Ammon's horn (tissue), 1 donor: ENCODE data around the gene ABLIM3.

Experiments
- DNase-seq: peaks from one replicate; pipeline ENCODE4 v3.0.0-alpha.2; 2016; ENCODE audit warnings: low spot score

The ABLIM3 gene

DNA sequence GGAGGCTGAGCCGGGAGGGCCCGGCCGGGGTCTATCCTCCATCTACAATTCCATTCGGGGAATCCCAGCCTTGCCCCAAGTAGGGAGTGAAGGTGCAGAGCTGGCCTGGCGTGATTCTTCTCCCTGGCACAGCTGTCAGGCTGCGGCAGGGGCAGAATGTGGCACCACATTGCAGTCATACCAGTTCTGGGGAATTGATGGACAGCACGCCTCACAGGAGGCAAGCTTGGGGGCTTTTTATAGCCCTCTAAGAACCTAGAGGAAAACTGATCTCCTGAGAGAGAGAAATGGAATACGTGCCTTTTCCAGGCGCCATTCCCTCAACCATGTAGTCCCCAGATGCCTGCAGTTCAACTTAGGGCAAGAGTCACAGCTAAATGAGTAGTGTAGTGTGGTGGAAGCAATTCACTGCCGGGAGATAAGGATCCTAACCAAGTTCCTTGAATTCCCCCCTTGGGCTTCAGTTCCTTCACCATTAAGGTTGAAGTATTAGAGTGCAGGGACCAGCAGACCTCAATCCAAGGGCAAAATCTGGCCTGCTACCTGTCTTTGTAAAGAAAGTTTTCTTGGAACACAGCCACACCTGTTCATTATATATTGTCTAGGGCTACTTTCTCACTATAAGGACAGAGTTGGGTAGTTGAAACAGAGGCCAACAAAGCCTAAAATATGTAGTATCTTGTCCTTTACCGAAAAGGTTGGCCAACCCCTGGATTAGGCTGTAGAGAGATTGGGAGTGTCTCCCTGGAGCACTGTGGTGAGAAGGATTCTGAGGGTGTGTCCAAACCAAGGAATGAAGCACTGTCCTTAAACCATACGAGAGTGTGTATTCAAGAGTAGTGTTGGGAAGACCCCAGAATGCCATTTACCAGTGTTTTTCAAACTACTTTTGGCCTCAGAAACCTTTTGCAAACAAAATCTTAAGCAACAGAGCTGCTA lies 141.0 kb downstream of the ABLIM3 start:
- no peak for DNase-seq

DNA sequence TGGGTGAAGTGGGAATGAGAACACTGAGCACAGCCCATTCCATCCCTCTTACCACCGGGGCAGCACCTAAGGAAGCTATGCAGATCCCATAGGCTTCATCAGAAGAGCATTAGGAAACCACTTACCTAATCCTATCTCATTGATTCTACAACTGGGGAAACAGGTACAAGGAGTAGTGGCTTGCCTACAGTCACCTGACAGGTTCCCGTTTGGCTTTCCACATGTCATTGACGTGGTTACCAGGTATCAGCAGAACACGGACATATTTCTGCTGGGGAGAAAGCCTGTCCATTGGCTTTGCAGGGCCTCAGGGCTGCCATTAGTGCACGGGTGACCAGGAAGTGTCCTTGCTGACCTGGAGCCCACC lies 141.7 kb downstream of the ABLIM3 start:
- no peak for DNase-seq

DNA sequence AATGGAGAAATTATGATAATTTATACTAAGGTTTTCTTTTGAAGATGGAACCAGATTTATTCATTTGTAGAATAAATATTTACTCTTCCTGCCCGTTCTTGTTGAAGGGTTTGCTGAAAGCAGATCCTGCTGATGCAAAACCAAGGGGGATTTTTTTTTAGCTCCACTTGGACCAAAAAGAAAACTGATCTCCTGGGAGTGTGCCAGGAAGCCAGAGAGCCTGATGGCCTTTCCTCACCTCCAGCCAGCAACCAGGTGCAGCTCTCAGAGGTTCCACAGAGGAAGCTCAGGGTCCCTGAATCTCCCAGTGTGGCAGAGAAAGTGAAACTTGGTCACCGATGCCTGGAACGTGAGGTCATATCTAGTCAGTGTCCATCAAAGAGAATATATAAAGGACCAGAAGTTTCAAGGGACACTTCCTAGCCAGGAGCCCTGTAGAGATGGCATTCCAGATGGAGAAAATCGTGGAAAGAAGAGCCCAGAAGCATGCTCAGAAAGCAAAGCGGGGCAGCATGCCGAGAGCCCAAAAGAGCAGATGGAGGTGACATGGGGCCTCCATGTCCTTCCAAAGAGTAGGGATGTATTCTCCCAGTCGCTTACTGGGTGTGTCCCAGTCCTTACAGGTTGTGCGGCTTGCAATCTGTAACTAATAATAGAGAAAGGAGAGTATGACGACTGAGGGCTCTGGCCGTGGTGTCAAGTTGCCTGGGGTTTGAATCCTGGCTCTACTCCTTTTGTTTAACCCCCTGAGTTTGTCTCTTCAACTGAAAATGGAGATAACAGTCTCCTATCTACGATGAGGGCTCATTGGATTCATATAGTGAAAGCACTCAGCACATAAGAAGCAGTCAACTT lies 142.6 kb downstream of the ABLIM3 start:
- DNase-seq, result no peak

DNA sequence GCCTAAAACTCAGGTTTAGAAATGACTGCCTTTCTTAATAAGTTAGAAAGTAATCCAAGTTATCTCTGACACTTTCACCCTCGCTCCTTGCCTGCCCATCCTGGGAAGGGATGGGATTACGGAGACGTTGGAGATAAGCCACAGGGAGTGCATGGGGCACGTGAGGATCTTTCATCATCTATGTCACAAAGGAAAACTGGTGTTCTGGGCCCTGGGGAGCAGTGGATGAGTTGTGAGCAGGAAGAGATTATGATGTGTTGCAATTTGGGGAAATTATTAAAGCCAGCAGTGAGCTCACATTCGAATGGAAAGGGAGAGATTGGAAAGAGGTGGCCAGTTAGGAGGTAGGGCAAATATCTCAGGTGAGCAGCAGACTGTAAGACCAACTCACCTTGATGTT lies 143.2 kb downstream of the ABLIM3 start:
- DNase-seq, result no peak

DNA sequence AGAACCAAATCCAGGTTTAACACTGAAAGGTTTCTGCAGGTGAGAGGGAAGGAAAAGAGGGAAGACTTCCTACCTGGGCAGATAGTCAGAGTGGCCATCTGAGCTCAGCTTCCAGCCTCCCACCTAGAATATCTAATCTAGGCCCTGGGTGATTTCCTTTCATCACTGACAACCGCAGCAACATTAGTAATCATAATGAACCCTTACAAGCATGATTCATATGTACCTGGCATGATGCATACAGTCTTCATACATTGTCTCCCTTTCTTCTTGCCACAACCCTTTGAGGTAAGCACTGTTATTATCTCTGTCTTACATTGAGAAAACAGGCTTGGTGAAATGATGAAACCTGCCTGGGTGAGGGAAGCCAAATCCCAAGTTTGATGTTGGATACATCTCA lies 143.9 kb downstream of the ABLIM3 start:
- no peak for DNase-seq

DNA sequence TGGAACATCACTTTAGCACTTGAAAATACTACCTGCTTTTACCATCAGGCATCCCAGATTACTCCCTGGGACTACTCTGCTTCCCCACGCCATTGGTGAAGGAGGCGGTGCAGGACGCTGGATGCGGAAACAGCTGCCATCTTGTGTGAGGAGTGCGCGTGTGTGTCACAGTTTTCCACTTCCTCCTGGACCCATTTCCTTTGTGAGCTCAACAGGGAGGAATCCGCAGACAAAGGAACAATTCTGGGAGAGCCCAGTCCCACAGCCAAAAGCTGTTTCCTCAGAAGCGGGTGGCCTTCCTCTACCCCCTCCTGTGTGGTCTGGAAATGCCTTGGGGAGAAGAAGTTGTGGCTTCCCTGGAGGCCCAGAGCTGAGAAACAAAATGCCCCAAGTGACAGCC lies 147.1 kb downstream of the ABLIM3 start:
- no peak for DNase-seq

DNA sequence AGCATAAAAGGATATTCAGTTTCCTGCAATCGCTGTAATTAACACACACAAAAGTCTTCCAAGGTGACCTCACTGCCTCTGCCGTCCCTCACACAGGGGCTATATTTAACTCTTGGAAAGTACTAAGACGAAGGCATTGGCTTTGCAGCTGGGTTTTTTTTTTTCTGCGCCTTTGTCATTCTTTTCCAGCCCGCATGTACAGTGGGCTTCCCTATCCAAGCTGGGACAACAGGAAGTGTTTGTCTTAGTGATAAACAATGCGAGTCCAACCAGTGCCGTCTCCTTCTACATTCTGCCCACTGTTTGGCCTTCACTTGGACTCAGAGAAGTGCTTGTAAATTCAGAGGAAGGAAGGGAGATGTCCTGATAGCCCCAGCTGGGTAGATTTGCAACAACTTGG lies 148.0 kb downstream of the ABLIM3 start:
- DNase-seq, result no peak

DNA sequence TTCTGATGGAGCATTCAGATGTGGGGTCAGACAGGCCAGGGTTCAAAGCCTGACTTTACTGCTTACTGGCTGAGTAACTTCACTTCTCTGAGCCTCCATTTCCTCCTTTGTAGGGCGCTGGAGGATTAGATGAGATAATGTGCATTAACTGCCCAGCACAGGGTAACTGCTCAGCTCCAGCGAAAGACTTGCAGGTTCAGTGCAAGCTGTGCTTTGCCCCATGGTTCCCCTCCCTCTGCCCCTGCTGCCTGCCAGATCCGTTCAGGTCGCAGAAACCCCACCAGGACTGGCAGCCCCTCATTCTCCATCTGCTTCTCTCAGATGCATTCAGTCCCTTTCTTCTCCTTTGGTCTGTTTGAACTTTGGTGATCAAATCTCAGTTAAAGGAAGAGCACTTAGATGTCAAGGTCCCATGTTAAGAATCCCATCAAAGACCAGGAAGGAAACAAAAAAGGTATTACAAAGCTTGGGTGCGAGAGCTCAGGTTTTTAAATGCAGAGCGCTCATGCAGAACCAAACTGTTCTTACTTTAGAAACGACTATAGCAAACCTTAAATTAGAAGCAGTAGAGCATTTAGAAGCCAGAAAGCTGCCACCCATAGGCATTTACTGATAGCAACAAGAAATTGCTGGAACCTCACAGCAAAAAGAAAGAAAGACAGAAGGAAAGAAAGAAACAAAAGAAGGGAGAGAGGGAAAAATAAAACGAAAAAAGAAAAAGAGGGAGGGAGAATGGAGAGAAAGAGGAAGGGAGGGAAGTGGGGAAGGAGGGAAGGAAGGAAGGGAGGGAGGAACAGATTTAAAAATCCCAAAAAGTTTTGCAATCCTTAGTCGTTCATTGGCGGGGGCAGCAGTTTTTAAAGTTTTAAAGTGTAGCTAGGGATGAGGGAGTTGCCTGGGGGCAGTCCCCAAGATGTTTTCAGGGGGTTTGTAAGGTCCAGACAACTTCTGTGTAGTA lies 153.9 kb downstream of the ABLIM3 start:
- DNase-seq, result no peak

DNA sequence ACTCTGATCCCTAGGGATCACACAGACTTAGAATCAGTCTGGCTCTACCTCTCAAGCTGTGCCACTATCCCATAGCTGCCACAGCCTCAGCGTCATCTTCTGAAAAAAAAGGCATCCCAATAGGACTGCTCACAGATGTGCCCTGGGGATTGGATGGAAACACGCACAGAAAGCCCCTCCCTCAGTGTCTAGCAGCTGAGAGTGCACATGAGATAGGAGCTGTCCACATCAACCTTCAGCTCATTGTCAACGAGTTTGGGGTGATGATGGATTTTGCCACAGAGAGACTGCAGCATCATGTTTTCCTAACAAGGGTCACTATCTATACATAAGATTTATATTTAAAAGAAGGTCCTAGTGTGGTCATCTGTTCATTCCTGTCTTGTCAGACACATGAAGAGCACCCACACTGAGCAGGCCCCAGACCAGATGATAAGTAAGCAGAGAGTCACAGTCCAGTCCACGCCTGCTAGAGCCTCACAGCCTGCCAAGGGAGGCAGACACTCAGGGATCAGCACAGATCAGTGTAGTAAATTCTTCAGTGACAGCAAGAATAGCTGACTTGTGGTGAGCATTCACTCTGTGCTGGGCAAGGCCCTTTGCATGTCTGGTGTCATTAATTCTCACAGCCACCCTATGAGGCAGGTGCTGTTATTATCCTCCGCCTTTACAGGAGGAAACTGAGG lies 156.2 kb downstream of the ABLIM3 start:
- DNase-seq, result no peak

DNA sequence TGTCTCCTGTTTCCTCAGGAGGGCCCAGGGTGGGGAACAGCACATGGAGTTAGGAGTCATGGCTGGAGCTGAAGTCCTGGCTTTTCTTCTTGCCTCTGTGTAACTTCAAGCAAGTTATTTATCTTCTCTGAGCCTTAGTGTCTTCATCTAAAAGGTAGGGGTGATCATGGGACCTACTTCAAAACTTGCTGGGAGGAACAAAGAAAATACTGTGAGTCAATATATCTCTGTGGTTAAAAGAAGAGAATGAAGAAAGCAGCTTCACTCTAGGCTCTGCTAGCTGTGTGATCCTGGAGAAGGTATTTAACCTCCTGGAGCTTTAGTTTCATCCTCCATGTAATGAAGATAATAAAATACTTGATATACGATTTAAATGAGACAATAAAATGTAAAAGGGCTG lies 156.9 kb downstream of the ABLIM3 start:
- no peak for DNase-seq

DNA sequence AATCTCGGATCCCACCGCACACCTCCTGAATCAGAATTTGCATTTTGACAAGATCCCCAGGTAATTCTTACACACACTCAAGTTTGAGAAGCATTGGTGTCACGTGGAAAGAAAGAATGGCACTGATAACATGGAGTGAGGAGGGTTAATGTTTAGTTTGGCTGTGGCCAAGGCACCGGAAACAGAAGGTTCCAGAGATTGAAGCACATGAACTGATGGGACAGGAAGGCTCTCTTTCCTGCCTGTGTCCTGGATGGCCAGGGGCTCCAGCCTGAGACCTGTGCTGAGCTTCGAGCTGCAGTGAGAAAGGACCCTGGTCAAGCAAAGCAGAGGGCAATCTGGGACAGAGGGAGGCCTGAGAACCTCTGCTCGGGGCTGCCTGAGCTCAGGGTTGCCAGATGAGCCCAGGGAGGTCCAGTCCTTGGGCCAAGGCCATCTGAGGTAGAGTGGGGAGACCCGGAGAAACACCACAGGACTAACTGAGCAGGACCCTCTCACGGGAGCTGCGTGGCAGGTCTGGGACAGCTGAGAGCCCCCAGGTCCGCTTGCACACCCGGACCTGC lies 157.6 kb downstream of the ABLIM3 start:
- DNase-seq, result no peak

DNA sequence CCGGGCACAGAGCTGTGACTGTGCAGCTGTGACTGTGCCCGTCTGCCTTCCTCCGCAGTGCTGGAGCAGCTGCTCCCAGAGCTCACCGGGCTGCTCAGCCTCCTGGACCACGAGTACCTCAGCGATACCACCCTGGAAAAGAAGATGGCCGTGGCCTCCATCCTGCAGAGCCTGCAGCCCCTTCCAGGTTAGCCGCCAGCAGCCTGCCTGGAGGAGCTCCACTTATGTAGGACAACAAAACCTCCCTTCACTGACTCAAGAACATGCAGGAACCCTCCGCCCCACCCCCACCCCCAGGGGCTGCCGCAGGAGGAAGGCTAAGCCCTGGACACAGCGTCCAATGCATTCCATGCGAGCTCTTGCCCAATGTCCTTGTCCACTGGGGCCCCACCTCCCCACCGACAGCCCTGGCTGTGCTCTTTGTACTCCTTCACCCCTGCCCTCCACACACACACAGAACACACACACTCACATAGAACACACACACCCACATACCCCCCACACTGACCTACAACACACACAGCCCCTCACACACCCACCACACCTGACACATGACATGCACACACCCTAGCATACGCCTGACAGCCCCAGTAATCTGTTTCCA lies 158.3 kb downstream of the ABLIM3 start:
- no peak for DNase-seq

DNA sequence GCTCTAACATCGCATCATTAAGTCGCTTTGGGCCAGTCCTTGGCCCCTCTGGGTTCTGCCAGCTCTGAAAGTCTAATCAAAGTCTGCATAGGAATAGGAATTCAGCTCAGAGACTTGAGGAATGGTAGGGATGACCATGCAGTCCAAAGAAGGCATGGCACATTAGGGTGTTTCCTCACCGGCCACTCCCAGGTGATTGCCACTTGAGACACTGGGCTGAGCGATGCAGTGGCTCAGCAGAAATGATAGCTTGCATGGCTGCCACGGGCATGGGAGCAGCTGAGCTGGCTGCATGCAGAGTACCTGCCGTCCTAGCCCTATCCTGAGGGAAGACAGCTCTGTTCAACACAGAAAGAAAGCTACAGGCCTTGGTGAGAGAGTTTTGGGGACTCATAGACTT lies 159.1 kb downstream of the ABLIM3 start:
- DNase-seq, result no peak

DNA sequence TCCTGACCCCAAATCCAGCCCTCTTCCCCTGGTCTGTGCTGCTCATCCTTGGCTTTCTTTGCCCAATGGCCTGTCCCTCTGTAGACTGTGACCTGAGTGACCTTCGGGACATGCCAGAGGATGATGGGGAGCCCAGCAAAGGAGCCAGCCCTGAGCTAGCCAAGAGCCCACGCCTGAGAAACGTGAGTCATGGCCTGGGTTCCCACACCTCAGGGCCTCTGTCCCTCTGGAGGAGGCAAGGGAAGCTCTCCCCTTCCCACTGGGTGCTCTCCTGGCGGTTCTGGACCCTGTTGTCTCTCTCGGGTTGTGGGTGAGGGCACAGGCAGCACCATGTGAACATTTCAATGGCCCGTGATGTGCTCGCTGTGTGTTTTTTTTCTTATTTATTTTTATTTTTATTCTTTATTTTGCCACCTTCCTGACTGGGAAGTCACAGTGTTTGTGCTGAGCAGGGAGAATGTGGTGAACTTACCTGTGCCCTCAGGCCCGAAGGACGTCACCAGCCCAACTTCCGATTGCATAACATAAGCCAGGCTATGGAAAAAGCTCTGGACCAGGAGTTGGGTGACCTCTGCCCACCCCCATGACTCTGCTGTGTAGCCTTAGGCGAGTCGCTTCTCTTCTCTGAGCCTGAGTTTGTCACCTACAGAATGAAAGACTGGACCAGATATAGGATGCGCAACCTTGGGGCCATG lies 159.9 kb downstream of the ABLIM3 start:
- DNase-seq, result no peak

DNA sequence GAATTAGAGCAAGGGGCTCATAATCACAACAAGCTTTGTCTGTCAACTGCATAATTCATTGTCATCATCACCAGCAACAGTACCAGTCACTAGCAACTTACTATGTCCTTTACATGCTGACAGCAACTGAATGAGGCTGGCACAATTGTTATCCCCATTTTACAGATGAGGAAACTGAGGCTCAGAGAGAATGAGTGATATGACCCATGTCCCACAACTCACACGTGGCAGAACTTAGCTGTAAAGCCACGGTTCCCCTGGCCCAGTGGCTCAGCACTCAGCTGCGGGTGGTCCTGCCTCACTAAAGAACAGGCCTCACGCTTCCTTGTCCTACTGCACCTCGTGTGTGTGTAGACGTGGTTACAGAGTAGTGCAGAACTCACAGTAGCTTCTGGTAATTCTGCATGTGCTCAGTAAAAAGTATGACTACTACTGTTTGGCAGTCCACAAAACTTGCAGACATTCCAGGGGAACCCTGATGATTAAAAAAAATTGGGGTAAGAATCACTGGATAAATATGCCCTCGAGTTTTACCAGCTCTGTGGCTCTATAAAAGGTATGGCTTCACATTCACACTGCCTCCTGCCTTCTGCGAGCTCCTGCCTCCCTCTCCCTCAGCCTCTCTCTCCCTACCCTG lies 160.6 kb downstream of the ABLIM3 start:
- no peak for DNase-seq

DNA sequence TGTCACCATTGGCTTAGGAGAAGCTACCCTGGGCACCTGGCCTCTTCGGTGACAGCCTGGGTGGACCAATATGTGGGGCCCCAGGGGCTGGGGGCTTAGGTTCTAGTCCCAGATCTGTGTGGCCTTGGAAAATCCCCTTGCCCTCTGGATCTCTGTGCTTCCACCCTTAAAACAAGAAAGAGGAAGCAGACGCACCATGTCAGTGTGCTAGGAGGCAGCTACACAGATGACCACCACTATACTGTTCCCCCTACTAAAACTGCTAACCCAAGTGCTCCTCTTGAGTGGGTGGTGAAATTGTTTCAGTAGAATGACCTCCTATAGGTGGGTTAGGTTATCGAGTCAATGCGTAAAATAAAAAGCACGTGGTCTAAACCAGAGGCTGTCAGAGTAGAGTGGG lies 161.3 kb downstream of the ABLIM3 start:
- DNase-seq, result no peak

DNA sequence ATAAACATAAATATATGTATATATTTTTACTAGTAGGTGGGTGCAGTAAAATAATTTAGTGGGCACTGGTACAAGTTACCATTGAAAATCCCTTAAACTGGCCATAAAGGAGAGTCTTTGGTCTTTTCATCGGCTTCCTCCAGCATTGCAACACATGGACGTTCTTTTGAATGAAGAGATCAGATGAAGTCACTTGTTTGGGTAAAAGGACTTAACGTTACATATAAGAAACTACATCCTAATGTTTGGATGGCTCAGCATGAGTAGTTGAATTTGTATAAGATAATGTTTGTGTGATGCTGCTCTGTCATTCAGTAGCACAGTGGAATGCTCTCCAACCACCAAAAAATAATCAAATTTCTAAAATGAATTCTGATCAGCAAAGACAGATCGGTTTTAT lies 161.9 kb downstream of the ABLIM3 start:
- no peak for DNase-seq

DNA sequence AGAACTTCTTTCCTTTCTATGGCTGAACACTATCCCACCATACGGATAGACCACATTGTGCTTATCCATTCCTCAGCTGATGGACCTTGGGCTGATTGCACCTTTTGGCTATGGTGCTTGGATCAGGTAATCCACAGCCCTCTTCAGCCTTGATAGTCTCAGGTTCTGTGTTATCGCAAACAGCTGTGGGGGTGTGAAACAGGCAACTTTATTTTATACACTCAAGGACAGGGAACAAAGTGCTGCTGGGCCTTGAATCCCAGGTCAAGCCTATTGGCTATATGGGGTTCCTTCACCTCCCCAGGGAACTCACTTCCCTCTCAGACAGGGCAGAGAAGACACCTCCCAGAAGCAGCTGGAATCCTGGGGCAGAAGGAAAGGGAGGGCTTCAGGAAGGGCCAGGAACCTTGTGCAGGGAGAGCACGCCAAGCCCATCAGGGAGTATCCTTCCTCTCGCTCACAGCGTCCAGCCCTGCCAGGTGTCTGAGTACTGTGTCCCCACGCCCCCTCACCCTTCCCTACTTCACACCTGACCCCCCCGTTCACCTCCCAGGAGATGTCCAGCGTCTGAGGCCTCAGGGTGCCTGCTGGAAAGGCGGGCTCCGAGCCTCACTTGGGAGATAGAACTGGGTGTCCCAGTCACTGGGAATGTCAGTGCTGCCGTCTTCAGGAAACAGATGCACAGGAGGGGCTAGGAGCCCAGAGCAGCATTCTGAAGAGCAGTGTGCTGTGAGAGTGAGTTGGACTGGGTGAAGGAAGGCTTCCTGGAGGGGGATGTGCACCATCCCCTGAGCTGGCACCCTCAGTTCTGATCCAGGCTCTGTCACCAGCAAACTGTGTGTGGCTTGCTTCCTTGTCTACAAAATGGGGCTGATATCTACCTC lies 163.1 kb downstream of the ABLIM3 start:
- no peak for DNase-seq

DNA sequence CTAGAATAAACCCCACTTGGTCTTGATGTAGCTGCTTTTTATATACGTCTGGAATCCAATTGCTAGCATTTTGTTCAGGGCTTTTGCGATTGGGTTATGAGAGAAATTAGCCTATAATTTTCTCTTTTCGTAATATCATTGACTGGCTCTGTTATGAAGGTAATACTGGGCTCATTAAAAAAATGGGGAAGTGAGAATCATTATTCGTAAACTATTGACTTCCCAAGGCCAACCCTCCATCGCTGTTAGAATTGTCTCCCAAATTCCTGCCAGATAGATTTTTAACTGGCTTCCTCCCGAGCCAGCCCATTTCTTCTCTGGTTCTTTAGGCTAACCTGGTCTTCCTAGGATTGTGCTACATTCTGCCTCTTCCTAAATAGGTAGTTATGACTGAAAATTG lies 168.1 kb downstream of the ABLIM3 start:
- no peak for DNase-seq
